ENCODE results near the gene SMAD3. TPM values are rescaled to one million over a fixed set of nuclear protein-coding genes. Genes with fewer than 3 reads are reported as not detected.

SMAD3 gene
- total and polyA plus RNA-seq, 4 donors: 4.0 to 12.2 (median 5.5) TPM

DNA sequence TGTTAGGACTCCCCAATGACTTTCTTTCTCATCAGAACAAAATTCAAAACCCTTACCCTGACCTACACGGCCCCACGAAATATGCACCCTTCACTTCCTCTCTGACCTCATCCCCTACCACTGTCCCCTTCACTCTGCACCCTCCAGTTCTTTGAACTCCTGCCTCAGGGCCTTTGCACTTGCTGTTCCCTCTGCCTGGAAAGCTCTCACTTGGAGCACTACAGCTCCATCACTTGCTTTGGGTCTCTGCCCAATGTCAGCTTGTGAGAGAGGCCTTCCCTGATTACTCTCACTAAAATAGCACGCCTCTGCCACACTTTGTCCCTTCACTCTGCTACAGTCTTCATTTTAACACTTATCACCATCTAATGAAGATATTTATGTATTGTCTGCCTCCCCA is 32.8 kb upstream of the SMAD3 start (continued):
- TF ChIP-seq, protein P1, sequence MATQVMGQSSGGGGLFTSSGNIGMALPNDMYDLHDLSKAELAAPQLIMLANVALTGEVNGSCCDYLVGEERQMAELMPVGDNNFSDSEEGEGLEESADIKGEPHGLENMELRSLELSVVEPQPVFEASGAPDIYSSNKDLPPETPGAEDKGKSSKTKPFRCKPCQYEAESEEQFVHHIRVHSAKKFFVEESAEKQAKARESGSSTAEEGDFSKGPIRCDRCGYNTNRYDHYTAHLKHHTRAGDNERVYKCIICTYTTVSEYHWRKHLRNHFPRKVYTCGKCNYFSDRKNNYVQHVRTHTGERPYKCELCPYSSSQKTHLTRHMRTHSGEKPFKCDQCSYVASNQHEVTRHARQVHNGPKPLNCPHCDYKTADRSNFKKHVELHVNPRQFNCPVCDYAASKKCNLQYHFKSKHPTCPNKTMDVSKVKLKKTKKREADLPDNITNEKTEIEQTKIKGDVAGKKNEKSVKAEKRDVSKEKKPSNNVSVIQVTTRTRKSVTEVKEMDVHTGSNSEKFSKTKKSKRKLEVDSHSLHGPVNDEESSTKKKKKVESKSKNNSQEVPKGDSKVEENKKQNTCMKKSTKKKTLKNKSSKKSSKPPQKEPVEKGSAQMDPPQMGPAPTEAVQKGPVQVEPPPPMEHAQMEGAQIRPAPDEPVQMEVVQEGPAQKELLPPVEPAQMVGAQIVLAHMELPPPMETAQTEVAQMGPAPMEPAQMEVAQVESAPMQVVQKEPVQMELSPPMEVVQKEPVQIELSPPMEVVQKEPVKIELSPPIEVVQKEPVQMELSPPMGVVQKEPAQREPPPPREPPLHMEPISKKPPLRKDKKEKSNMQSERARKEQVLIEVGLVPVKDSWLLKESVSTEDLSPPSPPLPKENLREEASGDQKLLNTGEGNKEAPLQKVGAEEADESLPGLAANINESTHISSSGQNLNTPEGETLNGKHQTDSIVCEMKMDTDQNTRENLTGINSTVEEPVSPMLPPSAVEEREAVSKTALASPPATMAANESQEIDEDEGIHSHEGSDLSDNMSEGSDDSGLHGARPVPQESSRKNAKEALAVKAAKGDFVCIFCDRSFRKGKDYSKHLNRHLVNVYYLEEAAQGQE (IDR thresholded peaks at IDR 0.05): no peak
- TF ChIP-seq FOXA1 (IDR thresholded peaks at IDR 0.05): no peak
- TF ChIP-seq, protein P2, sequence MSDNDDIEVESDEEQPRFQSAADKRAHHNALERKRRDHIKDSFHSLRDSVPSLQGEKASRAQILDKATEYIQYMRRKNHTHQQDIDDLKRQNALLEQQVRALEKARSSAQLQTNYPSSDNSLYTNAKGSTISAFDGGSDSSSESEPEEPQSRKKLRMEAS (IDR thresholded peaks at IDR 0.05): no peak

GRCh38 chr15:67033012-67033411 is 32.4 kb upstream of the SMAD3 start:
- no peak for DNase-seq (ENCODE audit: low spot score)
- H3K4me1 ChIP-seq (ENCODE audit: control insufficient read depth in 4 of 4, insufficient read depth in 4 of 4, low read length in 3 of 4): peaks cover 0 to 13% (median 5%) of the 10 kb centered on the region in 4 donors
- no peaks in the 10 kb centered on the region for H3K9me3 ChIP-seq (ENCODE audit: control insufficient read depth in 4 of 4, low read length in 3 of 4)
- H3K27me3 ChIP-seq (ENCODE audit: control insufficient read depth in 4 of 4, insufficient read depth in 4 of 4, low read length in 3 of 4): no peaks in the 10 kb centered on the region
- TF ChIP-seq SP1 (IDR thresholded peaks at IDR 0.05): no peak
- no peak for TF ChIP-seq NR2F2 (IDR thresholded peaks at IDR 0.05)
- no peak for TF ChIP-seq RXRA (IDR thresholded peaks at IDR 0.05)
- H3K36me3 ChIP-seq (ENCODE audit: control insufficient read depth in 4 of 4, insufficient read depth in 3 of 4, low read depth in 1 of 4, low read length in 3 of 4): no peaks in the 10 kb centered on the region
- no peak overlapping the region for H3K27ac ChIP-seq (ENCODE audit: low read depth in 1 of 2, low read length in 2 of 2)
- H3K4me3 ChIP-seq (ENCODE audit: low read depth in 1 of 3, low read length in 3 of 3): no peak overlapping the region
- WGBS: 75% methylated on average over 12 of the region's 12 CpGs
- H3K9ac ChIP-seq (ENCODE audit: low read depth in 1 of 2, low read length in 2 of 2): no peak overlapping the region

DNA sequence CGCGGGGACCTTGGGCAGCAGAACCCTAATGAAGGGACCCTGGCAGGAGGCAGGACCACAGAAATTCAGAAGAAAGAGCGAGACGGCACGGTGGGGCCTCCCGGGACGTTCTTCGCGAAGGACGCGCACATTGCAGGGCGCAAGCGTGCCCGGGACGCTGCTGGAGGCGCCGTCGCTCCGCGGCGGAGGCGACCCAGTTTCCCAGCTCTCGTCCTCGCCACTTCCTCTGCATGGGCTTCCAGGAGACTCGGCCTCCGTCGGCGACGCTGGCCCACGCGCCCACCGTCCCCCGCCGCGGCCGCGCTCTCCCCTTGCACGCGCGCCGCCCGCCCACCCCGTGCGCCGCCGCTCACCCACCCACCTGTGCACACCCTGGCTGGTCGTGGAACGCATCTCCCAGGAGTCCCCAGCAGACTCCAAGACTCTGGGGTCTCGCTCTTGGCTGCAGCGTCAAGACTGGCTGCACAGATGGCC is 31.8 kb upstream of the SMAD3 start:
- H3K36me3 ChIP-seq (ENCODE audit: control insufficient read depth in 4 of 4, insufficient read depth in 3 of 4, low read depth in 1 of 4, low read length in 3 of 4): no peaks in the 10 kb centered on the region
- no peak for DNase-seq (ENCODE audit: low spot score)
- WGBS: 46% methylated on average over 50 of the region's 50 CpGs
- H3K9me3 ChIP-seq (ENCODE audit: control insufficient read depth in 4 of 4, low read length in 3 of 4): no peaks in the 10 kb centered on the region
- H3K9ac ChIP-seq (ENCODE audit: low read depth in 1 of 2, low read length in 2 of 2): no peak overlapping the region
- H3K4me3 ChIP-seq (ENCODE audit: low read depth in 1 of 3, low read length in 3 of 3): no peak overlapping the region
- H3K4me1 ChIP-seq (ENCODE audit: control insufficient read depth in 4 of 4, insufficient read depth in 4 of 4, low read length in 3 of 4): peaks cover 0 to 13% (median 8%) of the 10 kb centered on the region in 4 donors
- H3K27ac ChIP-seq (ENCODE audit: low read depth in 1 of 2, low read length in 2 of 2): no peak overlapping the region
- TF ChIP-seq JUND (IDR thresholded peaks at IDR 0.05) (no peak), HNF4A (conservative IDR thresholded peaks at IDR 0.05) (no peak), TAF1 (conservative IDR thresholded peaks at IDR 0.05) (no peak), YY1 (IDR thresholded peaks at IDR 0.05) (no peak), SP1 (IDR thresholded peaks at IDR 0.05) (no peak), RAD21 (IDR thresholded peaks at IDR 0.05) (no peak), FOXA1 (IDR thresholded peaks at IDR 0.05) (no peak), HNF4G (IDR thresholded peaks at IDR 0.05) (no peak), NR2F2 (IDR thresholded peaks at IDR 0.05) (no peak), ATF3 (IDR thresholded peaks at IDR 0.05) (no peak), RXRA (IDR thresholded peaks at IDR 0.05) (no peak)
- TF ChIP-seq, protein P3, sequence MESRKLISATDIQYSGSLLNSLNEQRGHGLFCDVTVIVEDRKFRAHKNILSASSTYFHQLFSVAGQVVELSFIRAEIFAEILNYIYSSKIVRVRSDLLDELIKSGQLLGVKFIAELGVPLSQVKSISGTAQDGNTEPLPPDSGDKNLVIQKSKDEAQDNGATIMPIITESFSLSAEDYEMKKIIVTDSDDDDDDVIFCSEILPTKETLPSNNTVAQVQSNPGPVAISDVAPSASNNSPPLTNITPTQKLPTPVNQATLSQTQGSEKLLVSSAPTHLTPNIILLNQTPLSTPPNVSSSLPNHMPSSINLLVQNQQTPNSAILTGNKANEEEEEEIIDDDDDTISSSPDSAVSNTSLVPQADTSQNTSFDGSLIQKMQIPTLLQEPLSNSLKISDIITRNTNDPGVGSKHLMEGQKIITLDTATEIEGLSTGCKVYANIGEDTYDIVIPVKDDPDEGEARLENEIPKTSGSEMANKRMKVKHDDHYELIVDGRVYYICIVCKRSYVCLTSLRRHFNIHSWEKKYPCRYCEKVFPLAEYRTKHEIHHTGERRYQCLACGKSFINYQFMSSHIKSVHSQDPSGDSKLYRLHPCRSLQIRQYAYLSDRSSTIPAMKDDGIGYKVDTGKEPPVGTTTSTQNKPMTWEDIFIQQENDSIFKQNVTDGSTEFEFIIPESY (IDR thresholded peaks at IDR 0.05): no peak
- no peaks in the 10 kb centered on the region for H3K27me3 ChIP-seq (ENCODE audit: control insufficient read depth in 4 of 4, insufficient read depth in 4 of 4, low read length in 3 of 4)

Data from liver (tissue), 9 donors.